GM19452 (cell line): Measurements from ENCODE around the gene TFRC.
"Not testable (repeated sequence)": the region's sequence is repeated elsewhere in the genome, so short reads cannot be mapped to it uniquely, and the experiment has no call there.

ENCODE experiments used
- ATAC-seq: cut with Tn5 transposase; IDR thresholded peaks from one replicate; pipeline ENCODE4 v1.9.1; 2021; ENCODE audit not compliant: unreplicated experiment

Gene TFRC

DNA sequence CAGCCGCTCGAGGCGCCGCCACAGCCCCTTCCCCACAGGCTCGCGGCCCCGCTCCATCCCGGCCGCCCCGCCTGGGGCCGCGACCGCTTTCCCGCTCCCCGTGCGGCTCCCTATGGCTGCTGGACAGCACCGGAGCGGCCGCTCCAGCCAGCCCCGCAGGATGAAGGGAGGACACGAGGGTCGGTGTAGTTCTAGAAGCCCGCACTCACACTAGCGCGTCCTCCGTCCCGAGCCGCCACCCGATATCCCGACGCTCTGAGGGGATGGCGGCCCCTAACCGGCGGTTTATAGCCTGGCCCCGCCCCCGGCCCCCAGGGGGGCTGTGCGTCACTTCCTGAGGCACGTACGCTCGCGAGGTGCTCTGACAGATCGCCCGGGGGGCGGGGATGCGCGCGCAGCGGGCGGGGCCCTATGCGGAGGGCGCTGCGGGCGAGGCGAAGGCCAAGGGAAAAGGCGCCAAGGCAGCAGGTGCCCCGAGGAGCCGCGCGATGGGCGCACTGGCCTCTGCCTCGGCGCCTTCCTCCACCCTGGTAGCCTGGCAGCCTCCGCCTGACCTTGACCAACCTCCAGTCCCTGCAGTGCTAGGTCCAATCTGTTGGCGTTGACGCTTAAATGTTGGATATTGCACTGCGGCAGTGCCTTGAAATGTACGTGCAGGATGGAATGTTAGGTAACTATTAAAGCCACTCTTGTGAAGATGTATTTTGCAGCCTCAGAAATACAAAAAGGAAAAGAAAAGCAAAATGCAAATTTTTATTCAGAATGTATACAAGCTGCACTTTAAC is at the start of gene TFRC:
TFRC (minus strand) TSS at position 257 of the 785 bp plus-strand sequence. CDS start 4,991 bp downstream, outside the sequence.
- peak; percentile 86 for ATAC-seq

DNA sequence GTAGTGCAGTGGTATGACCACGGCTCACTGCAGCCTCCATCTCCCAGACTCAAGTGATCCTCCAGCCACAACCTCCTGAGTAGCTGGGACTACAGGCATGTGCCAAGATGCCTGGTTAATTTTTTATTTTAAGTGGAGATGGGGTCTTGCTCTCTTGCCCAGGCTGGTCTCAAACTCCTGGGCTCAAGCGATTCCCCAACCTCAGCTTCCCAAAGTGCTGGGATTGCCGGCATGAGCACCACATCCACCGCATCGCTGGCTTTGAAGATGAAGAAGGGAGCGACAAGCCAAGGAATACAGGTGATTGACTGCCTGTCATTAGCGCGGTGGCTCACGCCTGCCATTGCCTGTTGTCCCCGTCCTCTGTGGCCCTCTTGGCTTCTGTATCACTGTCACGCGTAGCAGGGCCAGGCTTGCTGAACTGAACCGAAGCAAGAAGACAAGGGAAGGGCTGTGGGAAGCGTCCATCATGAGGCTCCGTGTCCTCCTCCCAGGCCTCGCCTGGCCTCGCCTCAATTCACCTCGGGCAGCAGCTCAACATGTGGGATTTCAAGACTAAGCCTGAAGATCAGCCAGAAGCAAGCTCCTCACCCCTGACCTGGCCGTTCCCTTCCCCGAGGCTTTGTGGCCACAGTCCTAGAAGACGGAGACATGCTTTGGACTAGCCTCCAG is 46.4 kb upstream of the TFRC start:
- ATAC-seq: no peak

DNA sequence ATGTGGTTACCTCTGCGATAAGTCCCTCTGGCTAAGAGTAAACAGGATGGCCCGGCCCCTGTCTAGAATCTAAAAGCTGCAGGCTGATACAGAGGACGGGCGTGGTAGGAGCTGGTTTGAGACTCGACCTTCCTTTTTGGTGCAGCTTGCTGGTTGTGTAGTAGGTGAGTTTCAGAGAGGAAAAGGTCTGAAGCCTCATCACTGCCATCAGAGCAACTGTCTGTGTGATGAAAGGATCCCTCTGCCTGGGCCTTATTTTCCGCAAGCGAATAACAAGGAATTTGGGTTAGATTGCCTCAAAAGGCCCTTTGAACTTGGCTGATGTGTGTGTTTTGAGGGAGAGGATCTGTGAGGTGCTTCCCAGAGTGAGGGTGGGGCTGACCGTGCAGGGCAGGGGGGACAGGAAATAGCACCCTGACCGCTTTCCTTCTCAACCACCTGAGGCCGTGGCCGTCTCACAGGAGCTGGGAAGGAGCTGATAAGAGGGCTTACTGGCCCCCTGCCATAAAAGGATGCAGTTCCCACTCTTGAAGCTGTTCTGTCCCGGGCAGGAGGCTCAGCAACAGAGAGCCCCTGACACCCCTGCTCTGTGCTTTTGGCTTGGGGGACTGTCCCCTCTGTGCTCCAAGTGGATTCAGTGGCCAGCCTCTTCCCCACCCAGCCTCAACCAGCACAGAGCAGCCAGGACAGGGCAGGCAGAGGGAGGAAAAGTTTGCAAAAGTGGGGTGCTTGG is 45.6 kb upstream of the TFRC start:
- ATAC-seq: no peak

DNA sequence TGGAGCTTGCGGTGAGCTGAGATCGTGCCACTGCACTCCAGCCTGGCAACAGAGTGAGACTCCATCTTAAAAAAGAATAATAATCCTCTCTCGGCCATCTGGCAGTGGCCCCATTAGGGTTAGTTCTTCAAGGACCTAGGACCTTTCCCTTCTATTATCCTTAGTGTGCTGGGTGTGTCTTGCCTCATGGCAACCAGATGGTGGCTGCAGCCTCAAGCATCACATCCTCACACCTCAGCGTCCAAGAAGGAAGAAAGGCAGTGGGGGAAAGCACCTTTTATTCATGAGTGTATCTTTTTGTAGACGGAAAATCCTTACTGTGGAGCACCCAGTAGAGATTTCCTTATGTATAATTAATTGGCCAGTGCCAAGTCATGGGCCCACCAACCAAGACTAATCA is 42.7 kb upstream of the TFRC start:
- ATAC-seq: no peak

DNA sequence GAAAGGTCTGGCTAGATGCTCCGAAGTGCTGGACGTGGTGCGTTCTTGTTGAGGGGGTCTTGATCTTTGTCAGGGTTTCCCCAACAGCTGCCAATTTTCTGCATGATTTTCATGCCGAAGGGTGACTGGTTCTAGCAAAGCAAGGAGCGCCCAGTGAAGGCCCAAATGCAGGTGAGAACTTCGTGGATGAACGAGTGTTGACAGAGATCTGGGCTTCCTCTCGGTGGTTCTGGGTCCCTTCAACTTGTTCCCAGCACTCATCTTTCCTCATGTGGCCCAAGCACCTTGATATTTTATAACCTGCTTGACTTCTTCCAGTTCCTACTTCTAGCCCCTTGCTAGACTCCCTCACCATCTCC is 40.8 kb upstream of the TFRC start:
- no peak for ATAC-seq

DNA sequence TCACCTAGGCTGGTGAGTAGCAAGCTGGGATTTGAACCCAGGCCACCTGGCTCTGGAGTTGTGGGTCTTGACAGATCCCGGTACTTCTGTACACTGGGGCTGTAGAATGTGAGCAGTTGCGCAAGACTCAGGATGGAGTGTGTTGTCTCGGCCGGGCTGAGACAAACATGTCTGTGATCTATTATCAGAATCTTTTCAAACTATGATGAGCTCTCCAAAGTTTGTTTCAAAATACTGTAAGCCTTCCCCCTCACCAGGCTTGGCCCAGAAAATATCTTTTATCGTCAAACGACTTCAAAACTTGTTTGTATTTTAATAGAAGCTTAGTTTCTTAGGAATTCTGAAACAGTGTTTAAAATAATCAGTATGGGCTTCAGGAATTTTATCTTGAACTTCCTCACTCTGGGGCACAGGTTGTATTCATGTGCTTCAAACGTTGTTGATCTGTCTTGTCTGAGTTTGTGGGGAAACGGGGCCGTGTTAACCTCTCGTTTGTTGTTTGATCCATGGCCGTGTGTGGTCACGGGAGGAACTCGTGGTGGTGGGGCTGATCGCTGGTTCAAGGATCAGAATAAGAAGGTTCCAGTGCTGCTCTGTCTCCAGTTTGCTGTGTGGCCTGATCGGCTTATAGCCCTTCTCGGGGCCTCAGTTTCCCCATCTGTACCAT is 40.3 kb upstream of the TFRC start:
- no peak for ATAC-seq

DNA sequence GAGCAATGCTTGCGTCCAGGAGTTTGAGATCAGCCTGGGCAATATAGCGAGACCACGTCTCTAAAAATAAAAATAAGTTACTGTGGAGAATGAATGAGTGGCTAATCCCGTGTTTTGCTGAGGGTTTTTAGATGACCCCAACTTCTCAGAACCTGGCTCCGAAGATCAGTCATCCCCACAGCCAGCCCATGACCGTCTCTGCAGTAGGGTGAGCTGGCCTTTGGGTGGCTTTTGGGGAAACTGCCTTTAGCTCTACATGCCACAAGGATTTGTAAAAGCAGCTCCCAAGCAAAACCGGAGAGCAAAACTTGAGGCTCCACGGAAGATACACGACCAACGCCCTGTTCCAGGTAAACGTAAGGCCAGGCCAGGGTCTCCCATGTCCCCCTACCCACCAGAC is 39.2 kb upstream of the TFRC start:
- ATAC-seq: no peak

DNA sequence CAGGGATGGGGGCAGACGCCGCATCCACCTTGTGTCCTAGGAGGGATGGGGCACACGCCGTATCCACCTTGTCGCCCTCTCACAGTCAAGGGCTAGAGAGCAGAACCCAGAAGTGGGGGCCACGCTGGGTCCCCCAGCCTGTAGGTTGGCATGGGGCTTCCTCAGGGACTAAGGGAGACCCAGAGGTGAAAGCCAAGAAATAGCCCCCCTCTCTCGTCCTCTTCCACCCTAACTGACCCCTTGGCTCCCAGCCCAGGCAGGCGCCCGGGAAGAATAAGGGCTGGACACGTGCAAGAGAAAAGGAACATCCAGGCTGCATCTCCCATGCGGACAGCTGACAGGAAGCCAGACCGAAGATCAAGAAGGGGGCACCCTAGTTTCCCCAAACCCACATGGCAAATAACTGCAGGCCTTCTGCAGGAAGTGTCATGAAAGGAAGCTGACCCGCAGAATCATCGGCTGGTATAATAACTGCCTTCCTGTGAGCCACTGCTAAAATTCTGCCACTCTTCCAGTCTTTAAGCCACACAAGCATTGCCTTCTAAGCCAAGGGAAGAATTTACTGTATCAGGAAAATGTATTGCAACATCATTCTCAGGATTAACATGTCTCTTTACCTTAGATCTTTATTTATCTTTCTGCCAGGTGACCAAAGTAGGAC is 38.5 kb upstream of the TFRC start:
- ATAC-seq: no peak

DNA sequence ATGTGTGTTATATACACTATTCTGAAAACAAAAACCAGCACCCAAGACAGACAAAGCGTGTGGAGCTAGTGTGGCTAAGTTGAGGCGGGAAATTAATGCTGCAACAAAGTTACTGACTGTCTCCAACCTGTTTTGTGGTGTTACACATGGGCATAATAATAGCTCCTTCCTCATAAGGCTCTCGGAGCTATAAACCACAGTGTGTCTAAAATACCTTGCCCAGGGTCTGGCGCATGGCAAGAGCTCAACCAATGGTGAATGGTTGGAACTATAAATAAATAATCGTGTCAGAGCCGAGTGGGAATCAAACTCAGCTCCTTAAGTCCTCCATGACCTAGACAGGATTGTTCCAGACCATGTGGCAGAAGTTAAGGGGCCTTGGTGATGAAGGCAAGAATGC is 35.9 kb upstream of the TFRC start:
- no peak for ATAC-seq

DNA sequence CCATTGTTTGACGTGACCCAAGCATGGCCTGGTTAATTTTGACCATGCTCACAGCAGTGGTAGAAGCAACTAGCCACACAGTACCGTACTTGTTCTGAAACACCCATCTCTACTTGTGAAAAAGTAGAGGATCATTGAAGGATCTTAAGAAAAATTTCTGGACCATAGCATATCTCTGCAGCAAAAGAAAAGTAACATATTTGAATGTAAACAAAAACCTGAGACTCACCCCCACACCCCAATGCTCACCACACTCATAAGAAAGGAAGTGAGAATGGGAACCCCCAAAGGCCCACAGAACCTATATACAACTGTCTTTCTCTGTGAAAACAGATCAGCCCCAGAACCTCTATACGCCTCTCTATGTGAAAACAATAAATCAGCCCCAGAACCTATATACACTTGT is 33.8 kb upstream of the TFRC start:
- peak; percentile 65 for ATAC-seq

DNA sequence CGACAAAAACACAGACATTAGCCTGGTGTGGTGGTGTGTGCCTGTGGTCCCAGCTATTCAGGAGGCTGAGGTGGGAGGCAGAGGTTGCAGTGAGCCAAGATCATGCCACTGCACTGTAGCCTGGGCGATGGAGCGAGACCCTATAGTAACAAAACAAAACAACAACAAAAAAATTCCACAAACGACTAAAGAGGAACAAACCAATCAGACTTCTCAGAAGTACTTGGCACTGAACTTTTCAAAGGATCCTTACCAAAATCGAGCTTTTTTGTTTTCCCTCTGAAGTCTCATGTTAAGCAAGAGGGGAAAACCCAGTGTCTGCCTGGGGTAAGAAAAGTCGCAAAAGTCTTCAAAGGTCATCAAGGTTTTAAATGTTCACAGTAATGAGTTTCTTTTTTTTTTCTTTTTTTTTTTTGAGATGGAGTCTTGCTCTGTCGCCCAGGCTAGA is 30.1 kb upstream of the TFRC start:
- no peak for ATAC-seq

DNA sequence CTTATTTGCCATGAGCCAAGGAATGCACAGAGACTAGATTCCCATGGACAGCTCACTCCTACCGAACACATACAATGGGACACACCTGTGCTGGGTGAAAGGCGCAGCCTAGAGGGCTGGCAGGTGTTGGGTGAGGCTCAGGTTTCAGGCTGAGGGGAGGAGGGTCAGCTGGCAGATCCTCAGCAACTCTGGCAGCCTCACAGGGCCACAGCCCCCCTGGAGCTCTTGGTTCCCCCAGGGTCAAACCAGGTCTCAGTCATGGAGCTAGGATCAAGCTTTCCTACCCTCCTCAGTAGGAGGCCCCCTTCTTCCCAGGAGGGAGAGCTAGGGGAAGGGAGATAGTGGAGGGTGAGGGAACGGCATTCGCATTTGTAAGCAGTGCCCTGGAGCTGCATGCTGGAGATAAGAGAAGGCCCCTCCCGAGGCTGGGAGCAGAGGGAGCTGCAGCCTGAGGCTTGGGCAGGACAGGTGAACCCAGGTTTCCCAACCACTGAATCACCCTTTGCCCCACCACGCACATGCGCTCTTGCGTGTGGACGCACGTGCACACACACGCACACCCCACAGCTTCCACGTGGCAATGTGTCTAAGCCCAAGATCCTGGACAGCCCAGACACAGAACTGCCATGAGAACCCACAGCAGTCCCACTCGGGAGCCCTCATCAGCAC is 26.3 kb upstream of the TFRC start:
- ATAC-seq: no peak

DNA sequence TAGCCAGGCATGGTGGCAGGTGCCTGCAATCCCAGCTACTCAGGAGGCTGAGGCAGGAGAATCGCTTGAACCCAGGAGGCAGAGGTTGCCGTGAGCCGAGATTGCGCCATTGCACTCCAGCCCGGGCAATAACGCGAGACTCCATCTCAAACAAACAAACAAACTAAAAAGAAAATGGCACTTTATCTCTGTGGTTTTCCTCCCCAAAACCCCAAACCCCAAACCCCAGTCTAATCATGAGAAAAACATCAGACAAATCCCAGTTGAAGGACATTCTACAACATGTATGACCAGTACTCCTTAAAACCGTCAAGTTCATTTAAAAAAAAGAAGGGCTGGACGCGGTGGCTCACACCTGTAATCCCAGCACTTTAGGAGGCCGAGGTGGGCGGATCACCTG is 22.8 kb upstream of the TFRC start:
- not testable (repeated sequence) for ATAC-seq

DNA sequence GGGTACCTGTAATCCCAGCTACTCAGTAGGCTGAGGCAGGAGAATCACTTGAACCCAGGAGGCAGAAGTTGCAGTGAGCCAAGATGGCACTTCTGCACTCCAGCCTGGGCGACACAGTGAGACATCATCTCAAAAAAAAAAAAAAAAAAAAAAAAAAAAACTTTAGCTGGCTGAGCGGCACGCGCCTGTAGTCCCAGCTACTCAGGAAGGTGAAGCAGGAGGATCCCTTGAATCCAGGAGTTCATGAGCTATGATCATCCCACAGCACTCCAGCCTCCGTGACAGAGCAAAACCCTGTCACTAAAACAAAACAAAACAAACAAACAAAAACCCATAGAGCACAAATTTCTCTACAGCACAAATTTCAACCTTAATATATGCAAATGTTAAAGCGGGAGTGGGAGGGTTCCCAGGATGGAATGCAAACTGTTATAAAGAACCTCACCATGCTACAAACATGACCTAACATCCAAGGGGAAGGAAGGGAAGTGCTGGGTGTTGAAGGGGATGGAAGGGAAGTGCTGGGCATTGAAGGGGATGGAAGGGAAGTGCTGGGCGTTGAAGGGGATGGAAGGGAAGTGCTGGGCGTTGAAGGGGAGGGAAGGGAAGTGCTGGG is 16.6 kb upstream of the TFRC start:
- not testable (repeated sequence) for ATAC-seq

DNA sequence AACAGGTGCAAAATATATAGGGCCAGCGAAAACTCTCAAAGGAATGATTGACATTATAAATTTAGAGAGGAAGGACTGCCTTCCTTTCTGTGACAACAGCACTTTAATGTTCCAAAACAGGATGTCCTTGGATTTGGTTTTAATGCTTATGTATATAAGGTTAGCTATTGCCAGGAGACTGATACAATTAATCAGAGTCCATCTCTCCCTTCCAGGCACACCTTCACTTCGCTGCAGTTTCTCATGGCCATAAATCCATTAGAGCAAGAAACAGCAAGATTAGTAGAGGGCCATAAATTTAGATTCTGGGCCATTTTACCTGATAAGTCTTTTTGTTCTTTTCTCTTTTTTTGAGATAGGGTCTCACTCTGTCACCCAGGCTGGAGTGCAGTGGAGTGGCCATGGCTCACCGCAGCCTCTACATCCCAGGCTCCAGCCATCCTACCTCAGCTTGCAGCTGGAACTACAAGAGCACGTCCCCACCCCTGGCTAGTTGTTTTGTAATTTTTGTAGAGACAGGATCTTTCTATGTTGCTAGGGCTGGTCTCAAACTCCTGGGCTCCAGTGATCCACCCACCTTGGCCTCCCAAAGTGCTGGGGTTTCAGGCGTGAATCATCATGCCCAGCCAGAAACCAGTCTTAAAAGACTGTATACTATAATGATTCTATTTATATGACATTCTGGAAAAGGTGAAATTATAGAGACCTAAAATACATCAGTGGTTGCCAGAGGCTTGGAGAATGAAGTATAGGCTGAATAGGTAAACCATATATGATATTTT is 15.7 kb upstream of the TFRC start:
- ATAC-seq: no peak

DNA sequence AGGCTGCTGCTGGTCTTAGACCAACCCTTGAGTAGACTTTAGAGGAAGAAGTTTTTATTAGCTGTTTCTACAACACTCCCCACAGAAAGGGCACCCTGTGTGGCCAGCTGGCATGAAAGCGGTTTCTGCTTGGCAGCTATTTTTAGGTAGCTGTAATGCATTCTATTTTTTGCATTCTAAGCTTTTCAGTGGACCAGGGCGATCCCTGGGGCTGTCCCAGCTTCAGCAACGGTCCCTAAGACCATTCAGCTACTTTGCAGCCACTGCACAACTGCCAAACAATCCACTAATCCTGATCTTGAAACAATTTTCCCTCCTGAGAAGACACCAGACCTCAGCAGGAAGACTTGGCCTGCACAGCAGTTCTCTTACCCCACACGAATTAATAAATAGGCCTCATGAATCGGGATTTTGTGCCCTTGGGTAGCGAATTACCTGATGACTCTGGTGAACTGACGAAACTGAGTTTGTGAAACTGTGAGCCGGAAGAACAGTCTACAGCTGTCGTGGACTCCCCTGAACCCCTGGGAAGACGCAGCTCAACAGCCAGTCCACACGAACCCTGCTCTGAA is 14.6 kb upstream of the TFRC start:
- ATAC-seq: peak; percentile 84

DNA sequence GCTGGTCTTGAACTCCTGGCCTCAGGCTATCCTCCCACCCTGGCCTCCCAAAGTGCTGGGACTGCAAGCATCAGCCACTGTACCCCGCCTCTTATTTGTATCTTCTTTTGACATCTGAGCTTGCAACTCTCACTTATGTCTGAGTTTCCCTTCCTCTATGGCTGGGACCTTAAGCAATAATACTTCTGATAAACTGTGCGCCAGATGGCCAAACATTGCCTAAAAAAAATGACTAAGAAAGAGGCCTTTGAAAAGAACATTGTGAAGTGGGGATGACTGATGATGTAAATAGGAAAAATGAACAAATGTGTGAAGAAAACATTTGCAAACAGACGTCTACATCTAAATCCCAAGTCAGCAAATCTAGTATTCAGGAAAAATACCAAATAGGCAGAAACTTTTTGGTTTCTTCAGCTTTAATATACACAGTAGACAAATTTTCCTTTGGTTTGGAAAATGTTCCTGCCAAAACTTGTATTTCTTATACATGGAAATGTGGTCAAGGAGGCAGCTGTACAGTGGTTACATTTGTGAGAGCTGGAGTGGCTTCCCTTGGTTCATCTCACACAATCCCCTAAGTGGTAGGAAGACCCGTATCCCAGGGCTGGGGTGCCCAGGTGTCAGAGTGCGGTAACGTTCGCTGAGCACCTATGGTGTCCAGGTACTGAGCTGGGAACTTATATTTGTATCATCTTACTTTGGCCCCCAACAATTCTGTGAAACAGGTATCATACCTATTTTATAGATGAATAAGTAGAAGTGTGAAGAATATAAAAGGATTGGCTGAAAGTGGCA is 11.6 kb upstream of the TFRC start:
- ATAC-seq: no peak

DNA sequence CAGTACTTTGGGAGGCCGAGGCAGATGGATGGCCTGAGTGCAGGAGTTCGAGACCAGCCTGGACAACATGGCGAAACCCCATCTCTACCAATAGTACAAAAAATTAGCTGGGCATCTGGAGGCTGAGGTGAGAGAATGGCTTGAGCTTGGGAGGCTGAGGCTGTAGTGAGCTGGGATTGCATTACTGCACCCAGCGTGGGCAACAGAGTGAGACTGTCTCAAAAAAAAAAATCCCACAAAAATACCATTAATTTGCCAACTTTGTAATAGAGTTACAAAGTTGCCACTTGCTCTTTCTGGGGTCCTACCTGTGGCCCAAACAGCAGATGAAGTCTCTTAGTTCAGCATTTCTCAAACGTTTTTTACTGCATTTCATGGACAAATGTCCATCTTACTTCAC is 6.0 kb upstream of the TFRC start:
- no peak for ATAC-seq
